Loucy (cell line): Measurements from ENCODE around the gene YTHDF2.
"Not testable (repeated sequence)": the region's sequence is repeated elsewhere in the genome, so short reads cannot be mapped to it uniquely, and the experiment has no call there.

Experiments
- H2AFZ ChIP-seq: fragments of 200-600 bp; sonication (generic); 2 replicates; pipeline ENCODE4 v1.6.0; 2016; ENCODE audit warnings: antibody characterized with exemption, mild to moderate bottlenecking, low read length, moderate library complexity
- H3F3A ChIP-seq: fragments of 200-600 bp; 2 replicates; pipeline ENCODE4 v1.6.0; 2016; ENCODE audit warnings: antibody characterized with exemption, low read depth, mild to moderate bottlenecking
- H3K27me3 ChIP-seq: fragments of 200-600 bp; sonication (generic); 2 replicates; pipeline ENCODE4 v1.6.1; 2014; ENCODE audit warnings: low read length, mild to moderate bottlenecking; ENCODE audit not compliant: insufficient read depth, poor library complexity, severe bottlenecking
- H3K36me3 ChIP-seq: fragments of 200-600 bp; sonication (generic); 2 replicates; pipeline ENCODE4 v1.6.1; 2016; ENCODE audit warnings: low read length; ENCODE audit not compliant: insufficient read depth
- H3K4me1 ChIP-seq: fragments of 200-600 bp; sonication (generic); 2 replicates; pipeline ENCODE4 v1.5.1; 2014; ENCODE audit warnings: low read length, mild to moderate bottlenecking; ENCODE audit not compliant: insufficient read depth, poor library complexity, severe bottlenecking
- H3K4me2 ChIP-seq: fragments of 200-600 bp; sonication (generic); 2 replicates; pipeline ENCODE4 v1.6.0; 2014; ENCODE audit warnings: antibody characterized with exemption, low read length, low read depth, mild to moderate bottlenecking; ENCODE audit not compliant: poor library complexity, severe bottlenecking
- H3K4me3 ChIP-seq: fragments of 200-600 bp; sonication (generic); 2 replicates; pipeline ENCODE4 v1.5.1; 2014; ENCODE audit warnings: low read length, mild to moderate bottlenecking, mixed read lengths; ENCODE audit not compliant: poor library complexity, severe bottlenecking
- H3K79me2 ChIP-seq: fragments of 200-600 bp; sonication (generic); 2 replicates; pipeline ENCODE4 v1.6.1; 2014; ENCODE audit warnings: low read length; ENCODE audit not compliant: insufficient read depth
- H3K9ac ChIP-seq: fragments of 200-600 bp; sonication (generic); 2 replicates; pipeline ENCODE4 v1.6.0; 2014; ENCODE audit warnings: mild to moderate bottlenecking, low read depth, low read length, moderate library complexity; ENCODE audit not compliant: poor library complexity, severe bottlenecking
- H3K9me2 ChIP-seq: fragments of 200-600 bp; sonication (generic); replicated peaks from 2 replicates; pipeline ENCODE4 v1.6.1; 2016; ENCODE audit warnings: low read depth, low read length, mixed read lengths
- H3K9me3 ChIP-seq: fragments of 200-600 bp; sonication (generic); 2 replicates; pipeline ENCODE4 v1.6.1; 2014; ENCODE audit warnings: mild to moderate bottlenecking, antibody characterized with exemption, low read length, low read depth; ENCODE audit not compliant: insufficient read depth
- H4K20me1 ChIP-seq: fragments of 200-600 bp; sonication (generic); 2 replicates; pipeline ENCODE4 v1.6.0; 2014; ENCODE audit warnings: antibody characterized with exemption, low read length, mild to moderate bottlenecking; ENCODE audit not compliant: insufficient read depth, poor library complexity, severe bottlenecking
- CTCF ChIP-seq: fragments of 200-600 bp; sonication (generic); conservative IDR thresholded peaks from 2 replicates; pipeline ENCODE4 v1.5.1; 2014; ENCODE audit warnings: mild to moderate bottlenecking, antibody characterized with exemption, low read length
- EZH2phosphoT487 ChIP-seq: fragments of 200-600 bp; IDR thresholded peaks from 2 replicates; pipeline ENCODE4 v1.6.1; 2018; ENCODE audit warnings: antibody characterized with exemption, mild to moderate bottlenecking, moderate library complexity, borderline replicate concordance

The YTHDF2 gene

GRCh38 chr1:28789816-28790215 is 53.1 kb downstream of the YTHDF2 start:
- H3F3A ChIP-seq, result no peaks in the 10 kb centered on the region
- H3K36me3 ChIP-seq, result no peaks in the 10 kb centered on the region
- H3K79me2 ChIP-seq, result no peaks in the 10 kb centered on the region
- H3K27me3 ChIP-seq, result no peaks in the 10 kb centered on the region
- TF ChIP-seq EZH2phosphoT487, result no peak
- TF ChIP-seq CTCF, result no peak
- H3K9me2 ChIP-seq, result no peaks in the 10 kb centered on the region
- no peak overlapping the region for H3K4me3 ChIP-seq
- no peaks in the 10 kb centered on the region for H3K9me3 ChIP-seq
- no peak overlapping the region for H3K4me2 ChIP-seq
- no peaks in the 10 kb centered on the region for H3K4me1 ChIP-seq
- no peak overlapping the region for H3K9ac ChIP-seq
- no peaks in the 10 kb centered on the region for H4K20me1 ChIP-seq
- no peak overlapping the region for H2AFZ ChIP-seq

- Histone ChIP-seq H3K9me2 (no peaks in the 10 kb centered on the region), H3K4me1 (no peaks in the 10 kb centered on the region), H3F3A (no peaks in the 10 kb centered on the region), H4K20me1 (no peaks in the 10 kb centered on the region), H3K79me2 (no peaks in the 10 kb centered on the region), H3K4me3 (no peak overlapping the region), H3K36me3 (no peaks in the 10 kb centered on the region), H3K27me3 (no peaks in the 10 kb centered on the region), H2AFZ (no peak overlapping the region), H3K9me3 (no peaks in the 10 kb centered on the region), H3K4me2 (no peak overlapping the region), H3K9ac (no peak overlapping the region)
- TF ChIP-seq CTCF (no peak), EZH2phosphoT487 (no peak)
Observed at GRCh38 chr1:28790377-28791035, 53.8 kb downstream of the YTHDF2 start.

- H3K79me2 ChIP-seq, H3K4me2 ChIP-seq, H3K9ac ChIP-seq, H4K20me1 ChIP-seq, H3K4me1 ChIP-seq, H3K27me3 ChIP-seq, H3F3A ChIP-seq, H3K9me2 ChIP-seq, H3K9me3 ChIP-seq, H2AFZ ChIP-seq, H3K36me3 ChIP-seq, H3K4me3 ChIP-seq: not testable (repeated sequence)
Observed at GRCh38 chr1:28791929-28792328, 55.2 kb downstream of the YTHDF2 start.

GRCh38 chr1:28792644-28793121 is 55.9 kb downstream of the YTHDF2 start:
- no peaks in the 10 kb centered on the region for H3K27me3 ChIP-seq
- H3K9me3 ChIP-seq, result no peaks in the 10 kb centered on the region
- H3K79me2 ChIP-seq, result no peaks in the 10 kb centered on the region
- no peak for TF ChIP-seq EZH2phosphoT487
- peak; percentile 41 for TF ChIP-seq CTCF
- H3K4me1 ChIP-seq, result no peaks in the 10 kb centered on the region
- H3K9me2 ChIP-seq, result no peaks in the 10 kb centered on the region
- no peak overlapping the region for H3K9ac ChIP-seq
- H4K20me1 ChIP-seq, result no peaks in the 10 kb centered on the region
- no peak overlapping the region for H3K4me3 ChIP-seq
- no peak overlapping the region for H2AFZ ChIP-seq
- no peaks in the 10 kb centered on the region for H3F3A ChIP-seq
- no peak overlapping the region for H3K4me2 ChIP-seq
- no peaks in the 10 kb centered on the region for H3K36me3 ChIP-seq

GRCh38 chr1:28794582-28794981 is 57.8 kb downstream of the YTHDF2 start:
- not testable (repeated sequence) for H3K4me3 ChIP-seq

More at GRCh38 chr1:28794582-28794981, 57.8 kb downstream of the YTHDF2 start:
- H3K27me3 ChIP-seq, H3K79me2 ChIP-seq, H2AFZ ChIP-seq, H3K36me3 ChIP-seq, H3K9me2 ChIP-seq, H3K4me2 ChIP-seq, H3F3A ChIP-seq, H3K4me1 ChIP-seq, H3K9ac ChIP-seq, H4K20me1 ChIP-seq, H3K9me3 ChIP-seq: not testable (repeated sequence)
